Smooth muscle cell (in vitro differentiated cells): Measurements from ENCODE around the gene EIF4E1B. TPM values are rescaled to one million over a fixed set of nuclear protein-coding genes. Genes with fewer than 3 reads are reported as not detected.

Experiments used
- DNase-seq: peaks from one replicate; lab custom pipeline; 2025; ENCODE audit not compliant: unreplicated experiment; lab: John Stamatoyannopoulos, UW
- H2AFZ ChIP-seq: fragments of 200-600 bp; sonication (generic); 2 replicates; pipeline ENCODE4 v1.6.0; 2016; ENCODE audit warnings: antibody characterized with exemption, low read depth, mild to moderate bottlenecking
- H3F3A ChIP-seq: fragments of 200-600 bp; sonication (generic); 2 replicates; pipeline ENCODE4 v1.6.0; 2017; ENCODE audit warnings: antibody characterized with exemption, low read depth
- H3K27ac ChIP-seq: fragments of 200-600 bp; sonication (generic); 2 replicates; pipeline ENCODE4 v1.5.1; 2016; ENCODE audit warnings: low read depth, mild to moderate bottlenecking
- H3K27me3 ChIP-seq: fragments of 200-600 bp; sonication (generic); 2 replicates; pipeline ENCODE4 v1.6.1; 2016; ENCODE audit warnings: low read depth, mild to moderate bottlenecking
- H3K36me3 ChIP-seq: fragments of 200-600 bp; sonication (generic); 2 replicates; pipeline ENCODE4 v1.5.1; 2016; ENCODE audit warnings: low read depth
- H3K4me1 ChIP-seq: fragments of 200-600 bp; sonication (generic); 2 replicates; pipeline ENCODE4 v1.5.1; 2016; ENCODE audit warnings: low read depth
- H3K4me2 ChIP-seq: fragments of 200-600 bp; sonication (generic); 2 replicates; pipeline ENCODE4 v1.6.0; 2016; ENCODE audit warnings: mild to moderate bottlenecking
- H3K4me3 ChIP-seq: fragments of 200-600 bp; sonication (generic); 2 replicates; pipeline ENCODE4 v1.5.1; 2016; ENCODE audit warnings: mild to moderate bottlenecking
- H3K79me2 ChIP-seq: fragments of 200-600 bp; sonication (generic); 2 replicates; pipeline ENCODE4 v1.6.0; 2016; ENCODE audit warnings: low read depth, mild to moderate bottlenecking
- H3K9ac ChIP-seq: fragments of 200-600 bp; sonication (generic); 2 replicates; pipeline ENCODE4 v1.6.0; 2016; ENCODE audit warnings: low read depth
- H3K9me3 ChIP-seq: fragments of 200-600 bp; sonication (generic); replicated peaks from 2 replicates; pipeline ENCODE4 v1.5.1; 2016; ENCODE audit warnings: low read depth
- H4K20me1 ChIP-seq: fragments of 200-600 bp; sonication (generic); 2 replicates; pipeline ENCODE4 v1.6.0; 2016; ENCODE audit warnings: low read depth
- WGBS: methylation state at CpG from one replicate; pipeline ENCODE4 v1.1.7; 2016; ENCODE audit warnings: low lambda C conversion rate; 5-methylcytosine and 5-hydroxymethylcytosine counted together
- polyA plus RNA-seq: library from polyadenylated mRNA; unstranded; fragments of >200 nt; fragmentation: Nextera tagmentation; extraction: Ambion mirVana; gene quantifications from 2 replicates; pipeline ENCODE4 v1.2.1, GENCODE V29; 2016
- total RNA-seq: library from RNA; depleted of rRNA; stranded (reverse); fragments of >200 nt; gene quantifications from 2 replicates; pipeline ENCODE4 v1.2.3, GENCODE V29; 2014
- TF ChIP-seq, protein P1 (sequence below): fragments of 200-600 bp; sonication (generic); IDR thresholded peaks from 2 replicates; pipeline ENCODE4 v1.5.1; 2017; ENCODE audit warnings: borderline replicate concordance, mild to moderate bottlenecking, antibody characterized with exemption; ENCODE audit not compliant: insufficient read depth, poor library complexity, severe bottlenecking

The EIF4E1B gene, protein sequence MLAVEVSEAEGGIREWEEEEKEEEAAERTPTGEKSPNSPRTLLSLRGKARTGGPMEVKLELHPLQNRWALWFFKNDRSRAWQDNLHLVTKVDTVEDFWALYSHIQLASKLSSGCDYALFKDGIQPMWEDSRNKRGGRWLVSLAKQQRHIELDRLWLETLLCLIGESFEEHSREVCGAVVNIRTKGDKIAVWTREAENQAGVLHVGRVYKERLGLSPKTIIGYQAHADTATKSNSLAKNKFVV
- total RNA-seq = not detected in 2 replicates
- not detected in 2 replicates for polyA plus RNA-seq

DNA sequence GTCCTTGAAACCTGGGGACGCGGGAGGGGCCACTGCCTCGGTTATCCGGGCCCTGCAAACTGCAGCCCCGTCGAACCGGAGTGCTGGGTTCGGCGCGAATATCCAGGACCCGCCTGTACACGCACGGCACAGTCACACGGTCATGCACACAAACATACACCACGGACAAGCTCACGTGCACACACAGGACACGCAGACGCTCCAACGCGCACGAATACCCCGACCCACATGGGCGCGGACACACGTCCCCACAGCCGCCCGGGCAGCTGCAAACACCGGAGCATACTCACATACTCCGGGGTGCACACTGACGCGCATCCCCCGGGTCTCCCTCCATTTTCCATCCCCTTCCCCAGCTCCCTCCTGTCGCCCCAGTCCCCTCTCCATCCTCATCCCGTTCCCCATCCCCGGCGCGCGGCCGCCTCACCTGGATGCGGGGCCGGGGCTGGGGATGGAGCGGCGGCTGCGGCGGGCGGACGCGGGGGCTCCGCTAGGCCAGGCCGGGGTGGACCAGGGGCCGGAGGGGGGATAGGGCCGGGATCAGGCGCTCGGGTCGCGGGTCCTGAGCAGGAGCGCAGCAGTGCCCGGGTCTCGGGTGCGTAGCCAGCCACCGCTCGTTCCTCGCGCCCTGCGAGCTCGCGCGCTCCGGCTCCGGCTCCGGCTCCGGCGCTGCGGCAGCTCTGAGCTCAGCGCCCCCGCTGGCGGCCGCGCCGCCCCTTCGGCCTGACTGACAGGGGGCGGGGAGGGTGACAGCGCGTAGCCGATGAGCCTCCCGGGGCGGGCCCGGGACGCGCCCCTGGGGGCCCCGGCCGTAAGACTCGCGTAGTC, at the start of gene EIF4E1B, which contains the start of gene SNCB:
TSS of gene EIF4E1B (plus strand) at position 823 of the 828 bp plus-strand sequence. CDS start 12,113 bp downstream, outside the sequence.
TSS of gene SNCB (minus strand) at position 682 of the 828 bp plus-strand sequence. CDS start 880 bp downstream, outside the sequence.
- Histone ChIP-seq H2AFZ (peak within 1 kb of the TSS; percentile 69), H3K27me3 (peaks cover 88% of the 10 kb centered on the region), H3K36me3 (no peaks in the 10 kb centered on the region), H3K4me3 (peak within 1 kb of the TSS; percentile 50), H3K4me2 (peak within 1 kb of the TSS; percentile 85), H3K4me1 (peaks cover 11% of the 10 kb centered on the region), H3K9ac (no peak within 1 kb of the TSS), H3K9me3 (no peaks in the 10 kb centered on the region), H3F3A (no peaks in the 10 kb centered on the region), H4K20me1 (no peaks in the 10 kb centered on the region), H3K27ac (no peak within 1 kb of the TSS), H3K79me2 (no peaks in the 10 kb centered on the region)
- 2% methylated on average over 54 of the region's 94 CpGs for WGBS
- TF ChIP-seq, protein P1, sequence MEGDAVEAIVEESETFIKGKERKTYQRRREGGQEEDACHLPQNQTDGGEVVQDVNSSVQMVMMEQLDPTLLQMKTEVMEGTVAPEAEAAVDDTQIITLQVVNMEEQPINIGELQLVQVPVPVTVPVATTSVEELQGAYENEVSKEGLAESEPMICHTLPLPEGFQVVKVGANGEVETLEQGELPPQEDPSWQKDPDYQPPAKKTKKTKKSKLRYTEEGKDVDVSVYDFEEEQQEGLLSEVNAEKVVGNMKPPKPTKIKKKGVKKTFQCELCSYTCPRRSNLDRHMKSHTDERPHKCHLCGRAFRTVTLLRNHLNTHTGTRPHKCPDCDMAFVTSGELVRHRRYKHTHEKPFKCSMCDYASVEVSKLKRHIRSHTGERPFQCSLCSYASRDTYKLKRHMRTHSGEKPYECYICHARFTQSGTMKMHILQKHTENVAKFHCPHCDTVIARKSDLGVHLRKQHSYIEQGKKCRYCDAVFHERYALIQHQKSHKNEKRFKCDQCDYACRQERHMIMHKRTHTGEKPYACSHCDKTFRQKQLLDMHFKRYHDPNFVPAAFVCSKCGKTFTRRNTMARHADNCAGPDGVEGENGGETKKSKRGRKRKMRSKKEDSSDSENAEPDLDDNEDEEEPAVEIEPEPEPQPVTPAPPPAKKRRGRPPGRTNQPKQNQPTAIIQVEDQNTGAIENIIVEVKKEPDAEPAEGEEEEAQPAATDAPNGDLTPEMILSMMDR = no peak
- DNase-seq = no peak

DNA sequence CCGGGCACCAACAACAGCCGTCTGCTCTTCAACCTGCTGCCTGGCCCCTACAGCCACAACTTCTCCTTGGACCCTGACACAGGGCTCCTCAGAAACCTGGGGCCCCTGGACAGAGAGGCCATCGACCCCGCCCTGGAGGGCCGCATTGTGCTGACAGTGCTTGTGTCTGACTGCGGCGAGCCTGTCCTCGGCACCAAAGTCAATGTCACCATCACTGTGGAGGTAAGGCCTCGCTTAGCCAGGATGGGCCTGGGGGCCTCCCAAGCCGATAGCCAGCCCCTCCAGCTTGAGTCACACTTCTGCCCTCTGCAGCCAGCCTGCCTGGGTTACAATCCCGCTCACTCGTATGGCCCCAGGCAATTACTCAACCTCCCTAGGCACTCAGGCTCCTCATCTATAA, 49.1 kb upstream of the EIF4E1B start:
- Histone ChIP-seq H3K27ac (no peak overlapping the region), H3K36me3 (no peaks in the 10 kb centered on the region), H3K27me3 (no peaks in the 10 kb centered on the region), H3K4me3 (no peak overlapping the region), H3K79me2 (no peaks in the 10 kb centered on the region), H3F3A (no peaks in the 10 kb centered on the region), H3K9ac (no peak overlapping the region), H3K4me1 (no peaks in the 10 kb centered on the region), H2AFZ (no peak overlapping the region), H3K9me3 (no peaks in the 10 kb centered on the region), H4K20me1 (no peaks in the 10 kb centered on the region), H3K4me2 (no peak overlapping the region)
- TF ChIP-seq, protein P1 = no peak
- 88% methylated on average over 12 of the region's 12 CpGs for WGBS
- no peak for DNase-seq

DNA sequence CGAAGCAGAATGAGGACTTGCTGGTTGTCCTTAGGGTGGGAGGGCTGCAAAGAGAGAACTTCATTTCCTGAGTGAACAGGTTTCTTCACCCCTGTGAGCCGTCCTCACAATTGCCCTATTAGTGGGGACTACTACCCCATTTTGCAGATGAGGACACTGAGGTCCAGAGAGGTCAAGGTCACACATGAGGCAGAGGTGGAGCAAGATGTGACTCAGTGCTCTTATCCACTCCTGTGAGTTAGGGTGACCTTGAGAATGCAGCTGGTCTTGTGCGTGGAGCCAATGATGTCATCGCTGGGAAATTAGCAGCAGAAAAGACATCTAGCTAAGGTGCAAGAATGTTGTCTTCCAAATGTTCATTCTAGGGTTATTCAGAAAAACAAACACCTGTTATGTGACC, 47.4 kb upstream of the EIF4E1B start:
- no peak for DNase-seq
- Histone ChIP-seq H3K27me3 (no peaks in the 10 kb centered on the region), H3K79me2 (no peaks in the 10 kb centered on the region), H3K4me2 (no peak overlapping the region), H3F3A (no peaks in the 10 kb centered on the region), H3K9me3 (no peaks in the 10 kb centered on the region), H3K9ac (no peak overlapping the region), H3K27ac (no peak overlapping the region), H2AFZ (no peak overlapping the region), H3K4me3 (no peak overlapping the region), H3K36me3 (no peaks in the 10 kb centered on the region), H3K4me1 (no peaks in the 10 kb centered on the region), H4K20me1 (no peaks in the 10 kb centered on the region)
- TF ChIP-seq, protein P1 = no peak
- WGBS = 83% methylated on average over 4 of the region's 4 CpGs
